Bronchus fibroblast of lung (primary cell): ENCODE results near the gene CYLC2. TPM values are rescaled to one million over a fixed set of nuclear protein-coding genes. Genes with fewer than 3 reads are reported as not detected.

Source experiments
- total RNA-seq: library from RNA; depleted of rRNA; stranded (reverse); fragments of >200 nt; gene quantifications from 2 replicates; pipeline ENCODE4 v1.2.3, GENCODE V29; 2015

CYLC2 gene, protein sequence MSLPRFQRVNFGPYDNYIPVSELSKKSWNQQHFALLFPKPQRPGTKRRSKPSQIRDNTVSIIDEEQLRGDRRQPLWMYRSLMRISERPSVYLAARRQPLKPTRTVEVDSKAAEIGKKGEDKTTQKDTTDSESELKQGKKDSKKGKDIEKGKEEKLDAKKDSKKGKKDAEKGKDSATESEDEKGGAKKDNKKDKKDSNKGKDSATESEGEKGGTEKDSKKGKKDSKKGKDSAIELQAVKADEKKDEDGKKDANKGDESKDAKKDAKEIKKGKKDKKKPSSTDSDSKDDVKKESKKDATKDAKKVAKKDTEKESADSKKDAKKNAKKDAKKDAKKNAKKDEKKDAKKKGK
- not detected in 2 replicates for total RNA-seq

DNA sequence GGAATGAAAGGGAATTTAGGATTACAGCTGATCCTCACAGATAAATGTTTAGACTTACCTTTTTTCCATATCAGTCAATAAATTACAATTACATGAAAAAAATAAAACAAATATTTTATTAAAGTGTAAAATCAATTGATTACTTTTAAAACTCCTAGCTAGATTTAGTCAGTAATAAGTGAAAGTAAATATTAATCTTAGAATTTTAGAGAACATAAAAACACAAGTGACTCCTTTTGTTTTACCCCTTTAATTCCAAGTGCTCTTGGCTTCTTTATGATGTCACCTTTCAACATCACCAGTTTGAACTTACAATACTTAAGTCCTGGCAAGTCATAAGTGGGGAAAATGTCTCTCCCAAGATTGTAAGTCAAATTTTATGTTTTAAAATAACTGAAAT lies at the start of gene CYLC2:
Gene CYLC2, plus strand, starts transcription at position 301 of the 400 bp plus-strand sequence. Its CDS starts 48 bp downstream, at position 349.

